ENCODE data around the gene IL11.

DNA sequence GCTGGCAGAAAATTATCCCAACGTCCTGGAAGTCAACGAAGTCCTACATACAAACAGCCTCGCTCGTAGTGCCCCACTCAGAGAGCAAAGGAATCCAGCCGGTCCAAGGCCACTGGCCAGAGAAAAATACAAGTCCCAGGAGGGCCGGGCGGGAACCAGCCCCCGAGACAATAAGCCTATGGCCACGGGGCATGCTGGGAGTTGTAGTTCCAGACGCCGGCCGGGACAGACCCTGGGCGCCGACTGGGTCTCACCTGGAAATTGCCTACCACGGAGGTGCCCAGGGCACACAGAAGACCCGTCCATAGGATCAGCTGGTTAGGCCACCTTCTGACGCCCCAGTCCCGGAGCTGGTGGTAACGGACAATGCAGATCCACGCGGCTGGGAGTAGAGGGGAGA lies 50.5 kb downstream of the IL11 start:
- TF ChIP-seq, protein P1, sequence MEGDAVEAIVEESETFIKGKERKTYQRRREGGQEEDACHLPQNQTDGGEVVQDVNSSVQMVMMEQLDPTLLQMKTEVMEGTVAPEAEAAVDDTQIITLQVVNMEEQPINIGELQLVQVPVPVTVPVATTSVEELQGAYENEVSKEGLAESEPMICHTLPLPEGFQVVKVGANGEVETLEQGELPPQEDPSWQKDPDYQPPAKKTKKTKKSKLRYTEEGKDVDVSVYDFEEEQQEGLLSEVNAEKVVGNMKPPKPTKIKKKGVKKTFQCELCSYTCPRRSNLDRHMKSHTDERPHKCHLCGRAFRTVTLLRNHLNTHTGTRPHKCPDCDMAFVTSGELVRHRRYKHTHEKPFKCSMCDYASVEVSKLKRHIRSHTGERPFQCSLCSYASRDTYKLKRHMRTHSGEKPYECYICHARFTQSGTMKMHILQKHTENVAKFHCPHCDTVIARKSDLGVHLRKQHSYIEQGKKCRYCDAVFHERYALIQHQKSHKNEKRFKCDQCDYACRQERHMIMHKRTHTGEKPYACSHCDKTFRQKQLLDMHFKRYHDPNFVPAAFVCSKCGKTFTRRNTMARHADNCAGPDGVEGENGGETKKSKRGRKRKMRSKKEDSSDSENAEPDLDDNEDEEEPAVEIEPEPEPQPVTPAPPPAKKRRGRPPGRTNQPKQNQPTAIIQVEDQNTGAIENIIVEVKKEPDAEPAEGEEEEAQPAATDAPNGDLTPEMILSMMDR (IDR thresholded peaks at IDR 0.05), result no peak
- TF ChIP-seq POLR2A (IDR thresholded peaks at IDR 0.05), result no peak
